Measurements from ENCODE around the gene BMPR1B.

DNA sequence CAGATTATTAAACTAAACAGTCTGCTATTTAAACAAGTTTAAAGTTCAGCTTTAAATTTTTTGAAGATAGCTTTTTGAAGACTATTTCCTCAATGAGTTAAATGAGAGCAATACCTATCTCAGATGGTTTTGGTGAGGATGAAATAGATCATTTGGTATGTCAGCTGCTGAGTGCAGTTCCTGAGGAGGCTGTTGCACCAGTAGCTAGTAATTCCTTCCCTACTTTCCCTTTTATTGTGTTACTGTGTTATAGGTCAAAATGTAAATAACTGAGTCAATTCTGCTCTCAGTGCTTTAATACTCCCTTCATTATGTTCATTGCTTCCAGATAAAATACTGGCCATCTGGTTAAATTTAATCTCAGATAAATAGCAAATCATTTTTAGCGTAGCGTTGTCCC, 48.6 kb downstream of the BMPR1B start:
- TF ChIP-seq, protein P1, sequence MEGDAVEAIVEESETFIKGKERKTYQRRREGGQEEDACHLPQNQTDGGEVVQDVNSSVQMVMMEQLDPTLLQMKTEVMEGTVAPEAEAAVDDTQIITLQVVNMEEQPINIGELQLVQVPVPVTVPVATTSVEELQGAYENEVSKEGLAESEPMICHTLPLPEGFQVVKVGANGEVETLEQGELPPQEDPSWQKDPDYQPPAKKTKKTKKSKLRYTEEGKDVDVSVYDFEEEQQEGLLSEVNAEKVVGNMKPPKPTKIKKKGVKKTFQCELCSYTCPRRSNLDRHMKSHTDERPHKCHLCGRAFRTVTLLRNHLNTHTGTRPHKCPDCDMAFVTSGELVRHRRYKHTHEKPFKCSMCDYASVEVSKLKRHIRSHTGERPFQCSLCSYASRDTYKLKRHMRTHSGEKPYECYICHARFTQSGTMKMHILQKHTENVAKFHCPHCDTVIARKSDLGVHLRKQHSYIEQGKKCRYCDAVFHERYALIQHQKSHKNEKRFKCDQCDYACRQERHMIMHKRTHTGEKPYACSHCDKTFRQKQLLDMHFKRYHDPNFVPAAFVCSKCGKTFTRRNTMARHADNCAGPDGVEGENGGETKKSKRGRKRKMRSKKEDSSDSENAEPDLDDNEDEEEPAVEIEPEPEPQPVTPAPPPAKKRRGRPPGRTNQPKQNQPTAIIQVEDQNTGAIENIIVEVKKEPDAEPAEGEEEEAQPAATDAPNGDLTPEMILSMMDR (IDR thresholded peaks at IDR 0.05; ENCODE audit: low read length): no peak
- no peak for TF ChIP-seq EZH2phosphoT487 (IDR thresholded peaks at IDR 0.05; ENCODE audit: low read length)

Measured in MM.1S (cell line).